Fibroblast of skin of abdomen (primary cell): ENCODE data around the gene OPRL1.

Experiments used
- DNase-seq: peaks from one replicate; pipeline ENCODE4 v3.0.0-alpha.2; 2013

OPRL1 gene

DNA sequence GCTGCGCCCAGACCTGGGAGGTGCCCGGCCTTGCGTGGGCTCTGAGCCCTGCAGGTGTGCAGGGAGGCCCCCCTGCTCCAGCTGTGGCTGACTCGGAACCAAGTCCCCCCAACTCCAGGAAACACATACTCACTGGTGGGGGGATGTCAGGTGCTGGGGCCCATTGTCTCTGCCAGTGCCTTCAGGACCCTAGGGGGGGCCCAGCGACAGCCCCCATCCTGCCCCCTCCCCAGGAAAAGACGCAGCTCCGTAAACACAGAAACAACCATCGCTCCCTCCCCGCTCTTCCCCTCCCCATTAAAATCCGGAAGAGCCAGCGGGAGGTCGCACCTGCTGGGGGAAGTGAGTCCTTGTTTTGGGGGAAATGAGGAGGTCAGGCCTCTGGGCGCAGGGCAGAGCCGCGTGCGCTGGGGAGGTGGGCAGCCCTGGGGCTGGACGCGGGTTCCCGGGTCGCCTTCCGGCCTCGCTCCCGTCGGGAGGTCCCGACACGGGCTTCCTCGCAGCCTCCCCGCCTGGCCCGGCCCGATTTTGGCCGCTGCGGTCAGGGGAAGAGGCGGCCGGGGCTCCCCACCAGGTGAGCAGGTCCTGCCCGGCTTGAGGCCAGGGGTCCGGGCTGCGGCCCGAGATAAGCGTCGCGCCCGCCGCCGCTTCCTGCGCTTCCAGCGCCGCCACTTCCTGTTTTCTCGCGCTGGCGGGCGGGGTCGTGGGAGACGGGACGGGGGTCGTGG lies 37.7 kb upstream of the OPRL1 start:
- no peak for DNase-seq

DNA sequence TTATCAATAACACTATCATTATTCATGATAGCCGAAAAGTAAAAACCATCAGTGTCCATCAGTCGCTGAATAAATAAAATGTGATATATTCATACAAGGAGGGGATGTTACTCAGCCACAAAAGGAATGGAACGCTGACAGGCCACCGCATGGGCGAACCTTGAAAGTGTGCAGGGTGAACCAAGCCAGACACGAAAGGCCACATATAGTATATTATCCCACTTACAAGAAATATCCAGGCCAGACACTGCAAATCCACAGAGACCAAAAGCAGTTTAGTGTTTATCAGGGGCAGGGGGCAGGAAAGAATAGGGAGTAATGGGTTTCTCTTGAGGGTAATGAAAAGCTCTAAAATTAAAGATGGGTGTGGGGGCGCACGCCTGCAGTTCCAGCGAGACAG lies 36.1 kb upstream of the OPRL1 start:
- no peak for DNase-seq

DNA sequence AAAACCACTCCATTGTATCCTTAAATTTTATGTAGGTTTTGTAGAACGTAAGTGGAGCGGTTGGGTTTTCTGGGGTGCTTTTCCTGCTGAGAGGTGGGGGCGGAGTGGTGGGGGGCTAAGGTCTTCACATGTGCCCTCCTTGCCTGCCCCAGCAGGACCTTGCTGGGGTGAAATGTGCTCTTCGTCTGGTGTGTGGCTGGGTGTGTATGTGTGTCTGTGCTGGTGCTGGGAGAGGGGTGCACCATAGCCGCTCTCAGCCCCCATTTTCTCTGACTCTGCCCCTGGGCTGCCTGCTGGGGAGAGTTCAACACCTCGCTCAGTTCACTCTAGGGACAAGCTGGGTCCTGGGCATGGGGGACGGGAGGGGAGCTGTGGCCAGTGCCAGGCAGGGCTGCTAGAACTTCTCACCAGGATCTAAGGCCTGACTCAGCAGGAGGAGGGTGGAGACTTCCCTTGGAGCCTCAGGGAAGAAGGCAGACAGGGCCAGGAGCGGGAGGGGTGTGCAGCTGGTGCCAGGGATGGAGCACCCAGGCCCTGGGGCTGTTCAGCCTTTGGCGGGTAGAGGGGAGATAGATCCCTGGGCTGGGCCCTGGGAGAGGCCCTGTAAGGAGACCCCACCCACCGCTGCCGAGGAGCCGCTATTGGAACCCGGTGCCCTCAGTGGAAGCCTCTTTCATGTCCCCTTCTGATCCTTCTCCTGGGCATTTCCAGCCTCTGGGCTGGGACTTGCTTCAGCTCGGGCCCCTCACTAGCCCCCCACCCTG lies 35.2 kb upstream of the OPRL1 start:
- peak; percentile 22 for DNase-seq

DNA sequence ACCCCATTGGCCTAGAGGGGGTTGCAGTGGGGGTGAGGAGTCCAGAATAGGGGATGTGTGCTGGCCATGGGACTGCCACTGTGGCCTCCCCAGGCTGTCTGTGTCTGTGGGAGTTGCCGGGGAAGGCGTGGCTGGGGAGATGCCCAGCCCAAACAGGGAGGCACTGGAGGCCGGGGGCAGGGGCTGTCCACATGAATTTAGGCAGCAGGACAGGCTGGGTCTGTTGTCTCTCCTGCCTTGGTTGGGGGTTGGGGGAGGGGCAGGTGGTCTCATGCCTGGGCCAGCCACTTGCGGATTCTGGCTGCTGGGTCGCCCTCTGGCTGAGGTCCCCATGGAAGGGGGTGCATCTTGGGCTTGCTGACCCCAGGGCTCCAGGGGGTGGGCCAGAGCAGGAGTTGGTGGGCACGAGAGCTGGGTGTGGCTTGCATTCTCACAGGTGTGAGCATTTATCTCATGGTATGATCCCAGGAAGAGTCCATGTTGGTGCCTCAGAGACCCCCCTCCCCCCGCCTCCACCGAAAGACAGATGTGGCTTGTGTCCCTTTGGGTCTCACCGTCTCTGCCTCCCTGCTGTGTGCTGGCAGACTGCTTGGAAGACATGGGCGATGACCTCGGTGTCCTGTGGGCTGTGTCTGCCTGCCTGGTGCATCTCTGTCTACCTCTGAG lies 34.4 kb upstream of the OPRL1 start:
- no peak for DNase-seq

DNA sequence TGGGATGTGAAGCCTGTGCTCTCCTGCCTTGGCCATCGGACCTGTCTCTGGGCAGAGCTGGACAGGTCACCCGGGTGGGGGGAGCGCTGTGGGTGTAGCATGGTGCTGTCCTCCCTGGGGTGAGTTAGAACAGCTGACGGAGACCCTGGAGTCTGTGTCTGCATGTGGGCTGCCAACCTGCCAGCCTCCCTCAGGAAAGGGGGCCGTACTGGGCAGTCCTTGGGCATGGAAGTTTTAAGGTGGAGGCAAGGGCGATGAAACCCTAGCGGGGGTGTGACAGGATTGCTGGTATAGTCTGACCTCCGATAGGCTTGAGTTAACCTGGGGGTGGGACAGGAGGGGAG lies 32.9 kb upstream of the OPRL1 start:
- no peak for DNase-seq

DNA sequence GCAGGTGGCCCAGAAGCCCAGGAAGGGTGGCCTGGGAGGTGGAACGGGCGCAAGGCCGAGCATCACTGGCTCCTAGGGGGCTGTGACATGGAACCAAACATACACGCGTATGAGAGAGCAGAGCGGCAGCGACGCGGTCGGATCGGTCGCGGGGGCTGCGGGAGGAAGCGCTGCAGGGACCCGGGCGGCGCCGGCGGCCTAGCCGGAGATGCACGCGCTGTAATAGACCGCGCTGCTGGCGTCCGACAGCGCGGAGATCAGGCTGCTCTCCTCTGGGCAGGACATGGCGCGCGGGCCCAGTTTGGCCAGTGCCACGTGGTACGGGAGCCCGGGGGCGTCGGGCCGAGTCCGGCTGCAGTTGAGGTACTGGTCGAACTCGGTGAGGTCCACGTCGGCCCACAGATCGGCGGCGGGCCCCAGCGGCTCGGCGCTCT lies 31.9 kb upstream of the OPRL1 start:
- no peak for DNase-seq

DNA sequence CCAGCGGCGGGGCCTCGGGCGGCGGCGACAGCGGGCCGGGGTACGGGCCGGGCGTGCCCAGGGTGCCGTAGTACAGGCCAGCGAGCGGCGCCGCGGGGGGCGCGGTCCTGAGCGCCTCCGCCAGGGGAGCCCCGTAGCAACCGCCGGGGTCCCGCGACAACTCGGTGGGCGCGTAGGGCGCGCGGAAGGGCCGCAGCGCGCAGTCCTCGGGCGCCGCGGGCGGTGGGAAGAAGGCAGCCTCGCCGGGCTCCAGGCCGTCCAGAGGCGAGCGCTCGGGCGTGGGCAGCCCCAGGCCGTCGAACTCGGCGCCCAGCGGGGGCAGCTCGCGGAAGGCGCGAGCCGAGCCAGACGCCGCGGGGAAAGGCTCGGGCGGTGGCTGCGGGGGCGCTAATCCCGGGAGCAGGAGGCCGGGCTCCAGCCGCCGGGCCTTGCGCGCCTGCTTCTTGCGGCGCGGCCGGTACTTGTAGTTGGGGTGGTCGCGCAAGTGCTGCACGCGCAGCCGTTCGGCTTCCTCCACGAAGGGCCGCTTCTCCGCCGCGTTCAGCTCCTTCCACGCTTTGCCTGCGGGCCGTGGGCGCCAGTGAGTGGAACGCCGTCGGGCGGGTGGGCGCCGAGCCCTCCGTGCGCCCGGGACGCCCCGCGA lies 31.4 kb upstream of the OPRL1 start:
- no peak for DNase-seq

DNA sequence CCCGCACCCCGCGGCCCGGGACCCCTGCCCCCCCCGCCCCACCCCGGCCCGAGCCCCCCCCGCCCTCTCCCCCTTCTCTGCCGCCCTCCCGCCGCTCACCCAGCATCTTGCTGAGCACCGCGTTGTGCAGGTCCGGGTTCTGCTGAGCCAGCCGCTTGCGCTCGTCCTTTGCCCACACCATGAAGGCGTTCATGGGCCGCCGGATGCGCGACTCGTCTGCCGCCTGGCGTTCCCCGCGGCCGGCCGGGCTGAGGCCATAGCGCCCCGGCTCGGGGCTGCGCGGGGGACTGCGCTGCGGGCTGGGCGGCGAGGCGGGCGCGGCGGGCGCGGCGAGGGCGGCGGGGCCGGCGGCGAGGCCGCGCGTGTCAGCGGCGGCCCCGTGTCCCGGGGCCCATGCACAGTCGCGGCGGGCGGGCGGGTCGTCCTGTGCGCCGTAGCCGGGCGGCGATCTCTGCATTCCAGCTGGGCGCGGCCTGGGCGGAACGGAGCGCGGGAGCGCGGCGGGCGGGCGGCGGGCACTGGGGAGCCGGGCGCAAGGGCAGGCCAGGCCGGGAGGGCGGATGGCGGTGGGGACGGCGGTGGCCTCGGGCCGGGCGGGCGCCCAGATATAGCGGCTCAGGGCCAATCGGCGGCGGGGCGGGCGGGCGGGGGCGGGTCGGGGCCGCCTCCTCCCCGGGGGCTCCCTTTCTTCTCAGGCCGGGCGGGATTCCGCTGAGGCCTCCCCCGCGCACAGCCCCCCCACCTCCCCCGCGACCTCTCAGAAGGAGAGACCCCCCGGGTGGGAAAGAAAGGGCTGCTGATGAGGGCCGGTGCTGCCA lies 30.6 kb upstream of the OPRL1 start, which contains the start of gene SOX18:
SOX18 (minus strand) TSS at position 580 of the 818 bp plus-strand sequence; CDS start at position 457, 123 bp downstream.
- DNase-seq, result peak; percentile 19

DNA sequence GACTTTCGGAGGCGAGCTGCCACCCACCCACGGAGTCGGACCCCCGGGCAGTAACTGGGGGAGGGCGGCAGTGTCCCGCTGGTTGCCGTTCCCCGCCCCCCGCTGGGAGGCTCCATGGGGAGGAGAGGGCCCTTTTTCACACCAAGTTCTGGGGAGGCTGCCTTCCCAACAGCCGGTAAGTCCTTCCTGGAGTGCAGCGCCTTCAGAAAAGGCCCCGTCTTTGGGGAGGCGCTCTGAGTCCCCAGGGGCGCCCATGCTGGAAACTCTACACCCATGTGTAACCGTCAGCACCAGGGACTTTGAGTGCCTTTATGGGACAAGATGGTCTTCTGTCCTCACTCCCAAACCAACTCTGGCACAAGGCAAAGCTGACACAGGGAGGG lies 30.0 kb upstream of the OPRL1 start:
- DNase-seq, result no peak

DNA sequence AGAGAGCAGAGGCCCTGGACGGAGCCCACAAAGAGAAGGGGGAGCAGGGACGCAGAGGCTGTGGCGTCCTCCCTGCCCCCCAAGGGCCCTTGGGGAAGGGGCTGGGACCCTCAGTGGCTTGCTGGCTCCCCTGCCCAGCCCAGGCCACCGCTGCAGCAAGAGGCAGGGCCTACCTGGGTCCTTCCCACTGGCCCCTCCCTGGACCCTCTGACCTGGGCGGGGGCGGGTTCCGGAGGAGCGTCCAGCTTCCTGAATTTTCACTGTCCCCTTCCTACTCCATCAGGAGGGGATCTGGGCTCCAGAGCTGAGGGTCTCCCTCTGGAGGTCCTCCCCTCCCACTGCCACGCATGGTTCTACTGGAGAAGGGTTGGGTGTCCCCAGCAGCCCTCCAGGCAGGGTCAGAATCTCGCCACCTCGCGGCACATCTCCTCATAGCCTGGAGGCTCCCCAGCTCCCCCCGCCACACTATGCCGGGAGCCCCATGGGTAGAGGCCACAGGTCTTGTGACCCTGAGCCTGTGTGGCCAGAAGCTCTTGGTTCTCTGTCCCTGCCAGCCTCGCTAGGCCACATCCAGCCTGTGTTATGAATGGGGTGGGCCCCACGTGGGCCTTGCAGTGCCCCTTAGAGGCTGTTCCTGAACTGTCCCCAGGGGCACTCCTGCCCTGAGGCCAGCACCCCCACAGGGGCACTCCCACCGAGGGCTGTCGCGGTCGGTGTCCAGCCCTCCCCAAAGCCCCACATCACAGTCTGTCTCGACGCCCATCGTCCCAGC lies 29.4 kb upstream of the OPRL1 start:
- no peak for DNase-seq

DNA sequence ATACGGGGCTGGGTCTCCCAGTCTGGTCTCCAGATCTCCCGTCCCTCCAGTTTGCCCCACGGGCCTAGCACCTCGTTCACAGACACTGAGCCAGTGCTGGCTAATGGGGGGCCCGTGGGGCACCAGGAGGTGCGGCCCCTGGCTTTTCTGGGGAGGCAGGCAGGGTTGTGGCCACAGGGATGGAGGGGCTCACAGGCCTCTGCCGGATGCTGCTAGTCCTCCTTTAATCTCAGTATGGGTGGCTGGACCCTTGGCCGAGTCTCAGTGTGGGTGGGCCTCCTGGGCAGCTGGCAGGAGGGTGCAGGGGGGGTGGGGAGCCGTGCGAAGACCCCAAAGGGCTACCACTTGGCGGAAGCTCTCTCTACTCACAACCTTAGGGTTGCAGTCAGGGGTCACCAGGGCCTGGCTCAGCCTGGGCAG lies 28.8 kb upstream of the OPRL1 start:
- no peak for DNase-seq

DNA sequence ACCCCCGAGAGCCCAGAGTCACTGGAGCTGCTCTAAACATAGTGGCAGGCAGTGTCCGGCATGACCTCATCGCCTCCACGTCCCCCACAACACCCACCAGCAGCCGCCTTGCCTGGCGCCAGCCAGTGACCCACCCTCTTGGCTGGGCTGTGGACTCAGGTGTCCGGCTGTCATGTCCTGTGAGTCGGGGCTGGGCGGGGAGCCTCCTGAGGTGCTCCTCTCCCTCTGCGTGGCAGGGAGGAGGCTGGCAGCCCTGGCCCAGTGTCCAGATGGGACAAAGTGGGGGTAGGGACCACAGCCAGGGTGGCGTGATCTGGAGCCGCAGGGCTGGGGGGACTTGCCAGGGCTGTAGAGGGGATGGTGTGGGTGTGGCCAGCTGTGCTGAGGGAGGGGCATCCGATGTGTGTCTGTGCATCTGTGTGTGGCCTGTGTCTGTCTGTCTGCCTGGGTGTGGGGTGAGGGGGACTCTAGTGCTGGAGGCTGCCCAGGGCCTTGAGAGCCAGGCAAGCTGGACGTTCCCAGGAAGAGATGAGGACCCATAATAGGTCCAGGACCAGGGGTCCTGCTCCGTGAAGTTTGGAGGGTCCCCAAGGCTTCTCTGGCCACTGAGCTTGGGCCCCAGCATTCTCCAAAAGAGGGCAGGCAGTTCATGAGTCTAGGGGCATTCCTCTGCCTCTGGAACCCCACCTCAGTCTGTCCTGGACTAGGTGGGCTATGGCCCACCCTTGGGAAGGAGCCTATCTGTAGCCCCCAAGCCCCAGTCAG lies 28.1 kb upstream of the OPRL1 start:
- DNase-seq, result no peak

DNA sequence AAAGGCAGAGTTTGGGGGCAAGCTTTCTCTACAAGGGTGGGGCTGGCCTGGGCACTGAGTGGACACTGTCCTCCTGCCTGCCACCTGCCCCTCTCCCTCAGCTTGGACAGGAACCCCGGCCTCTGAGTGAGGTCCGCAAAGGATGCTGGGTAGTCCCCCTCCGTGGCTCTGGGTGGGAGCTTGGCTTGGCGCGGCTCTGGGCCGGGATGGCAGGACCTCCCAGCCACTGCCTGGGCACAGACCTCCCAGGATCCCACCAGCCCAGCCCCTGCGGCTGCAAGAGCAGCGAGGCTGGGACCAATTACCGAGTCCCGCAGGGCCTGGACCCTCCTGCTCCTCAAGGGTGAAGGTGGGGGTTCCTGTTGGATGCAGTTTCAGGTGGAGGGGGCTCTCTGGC lies 27.6 kb upstream of the OPRL1 start:
- DNase-seq, result no peak

DNA sequence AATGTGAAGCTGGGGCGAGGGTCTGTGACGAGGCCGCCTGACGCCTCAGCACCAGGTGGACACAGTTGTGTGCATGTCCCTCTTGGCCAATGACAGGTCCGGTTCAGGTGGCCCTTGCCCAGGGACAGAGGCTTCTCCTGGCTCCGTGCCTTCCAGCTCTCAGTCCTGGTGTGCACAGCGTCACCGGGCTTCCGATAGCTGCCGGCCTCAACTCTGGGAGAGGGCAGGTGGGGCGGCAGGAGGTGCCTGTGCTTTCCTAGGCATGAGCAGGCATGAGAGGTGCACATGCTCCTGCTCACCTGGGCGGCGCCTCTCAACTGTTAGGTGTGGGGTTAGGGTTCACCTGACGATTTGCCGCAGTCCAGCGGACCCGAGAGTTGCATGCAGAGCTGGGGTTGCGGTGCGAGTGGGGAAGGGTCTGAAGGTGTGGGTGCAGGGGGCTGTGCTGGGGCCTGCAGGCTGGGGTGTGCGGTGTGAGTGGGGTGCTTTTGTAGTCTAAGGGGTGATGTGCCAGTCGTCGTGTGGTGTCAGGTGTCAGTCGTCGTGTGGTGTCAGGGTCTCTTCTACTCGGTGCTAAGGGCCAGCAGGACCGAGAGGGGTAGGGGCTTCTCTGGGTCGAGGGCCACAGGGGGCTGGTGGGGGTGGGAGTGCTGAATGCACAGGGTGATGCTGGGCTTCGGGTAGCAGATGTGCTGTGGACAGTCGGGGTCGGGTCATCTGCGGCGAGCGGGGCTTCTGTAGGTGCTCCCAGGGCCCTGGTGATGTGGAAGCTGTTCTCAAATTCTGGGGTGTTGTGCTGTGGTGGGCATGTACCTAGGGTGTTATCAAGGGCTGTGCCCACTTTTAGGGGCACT lies 26.7 kb upstream of the OPRL1 start:
- DNase-seq, result no peak

DNA sequence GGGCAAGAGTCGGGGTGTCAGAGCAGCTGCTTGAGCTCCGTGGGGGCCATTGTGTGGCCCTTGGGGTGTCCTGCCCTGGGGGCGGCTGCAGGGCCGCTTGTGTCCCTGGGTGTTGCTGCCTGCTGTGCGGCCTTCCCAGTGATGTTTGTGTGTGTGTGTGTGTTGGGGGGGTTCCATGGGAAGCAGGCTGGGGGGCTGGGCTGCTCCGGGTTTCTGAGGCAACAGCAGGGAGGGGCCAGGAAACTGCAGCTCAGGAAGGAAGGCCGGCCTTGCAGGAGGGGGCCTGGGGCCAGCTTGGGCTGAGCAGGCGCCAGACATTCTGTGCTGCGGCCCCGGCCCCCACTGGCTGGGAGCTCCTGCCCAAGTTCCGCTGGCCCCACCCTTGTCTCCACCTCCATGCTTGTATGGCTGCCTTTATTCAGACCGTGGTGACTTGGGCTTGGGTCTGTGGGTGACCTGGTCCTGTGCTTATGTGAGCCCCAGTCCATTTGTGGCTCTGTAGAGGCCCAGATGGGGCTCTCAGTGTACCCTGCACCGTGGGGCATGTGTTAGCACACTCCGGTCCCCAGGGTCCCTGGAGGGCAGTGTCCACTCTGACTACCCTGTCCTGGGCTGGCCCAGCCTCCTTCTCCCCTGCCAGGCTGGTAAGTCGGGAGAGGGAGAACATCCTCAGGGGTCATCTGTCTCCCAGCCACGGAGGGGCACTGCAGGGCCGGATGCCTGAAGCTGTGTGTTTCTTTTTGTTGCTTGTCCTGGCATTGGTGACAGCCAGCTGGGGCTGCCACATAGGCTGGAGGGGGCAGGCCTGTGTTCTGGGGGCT lies 25.8 kb upstream of the OPRL1 start:
- peak; percentile 51 for DNase-seq

DNA sequence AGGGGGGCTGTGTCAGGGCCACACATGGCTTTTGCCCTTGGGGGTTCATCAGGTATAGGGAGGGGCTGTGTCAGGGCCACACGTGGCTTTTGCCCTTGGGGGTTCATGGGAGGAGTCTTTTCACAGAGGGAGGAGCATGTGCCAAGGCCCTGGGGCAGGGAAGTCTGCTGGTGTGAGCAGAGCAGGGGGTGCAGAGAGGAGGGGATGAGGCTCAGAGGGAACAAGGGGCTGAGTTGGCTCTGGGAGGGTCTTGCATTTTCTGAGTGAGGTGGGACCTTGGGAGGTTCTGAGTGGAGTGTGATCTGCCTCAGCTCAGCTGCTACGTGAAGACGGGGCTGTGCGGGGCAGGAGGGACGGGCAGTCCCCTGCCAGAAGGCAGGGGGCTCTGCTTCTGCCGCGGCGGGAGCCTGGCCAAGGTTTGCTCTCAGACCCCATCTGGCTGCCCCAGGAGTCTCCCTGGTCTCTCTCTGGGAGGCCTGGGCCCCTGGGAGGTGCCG lies 24.4 kb upstream of the OPRL1 start:
- no peak for DNase-seq

DNA sequence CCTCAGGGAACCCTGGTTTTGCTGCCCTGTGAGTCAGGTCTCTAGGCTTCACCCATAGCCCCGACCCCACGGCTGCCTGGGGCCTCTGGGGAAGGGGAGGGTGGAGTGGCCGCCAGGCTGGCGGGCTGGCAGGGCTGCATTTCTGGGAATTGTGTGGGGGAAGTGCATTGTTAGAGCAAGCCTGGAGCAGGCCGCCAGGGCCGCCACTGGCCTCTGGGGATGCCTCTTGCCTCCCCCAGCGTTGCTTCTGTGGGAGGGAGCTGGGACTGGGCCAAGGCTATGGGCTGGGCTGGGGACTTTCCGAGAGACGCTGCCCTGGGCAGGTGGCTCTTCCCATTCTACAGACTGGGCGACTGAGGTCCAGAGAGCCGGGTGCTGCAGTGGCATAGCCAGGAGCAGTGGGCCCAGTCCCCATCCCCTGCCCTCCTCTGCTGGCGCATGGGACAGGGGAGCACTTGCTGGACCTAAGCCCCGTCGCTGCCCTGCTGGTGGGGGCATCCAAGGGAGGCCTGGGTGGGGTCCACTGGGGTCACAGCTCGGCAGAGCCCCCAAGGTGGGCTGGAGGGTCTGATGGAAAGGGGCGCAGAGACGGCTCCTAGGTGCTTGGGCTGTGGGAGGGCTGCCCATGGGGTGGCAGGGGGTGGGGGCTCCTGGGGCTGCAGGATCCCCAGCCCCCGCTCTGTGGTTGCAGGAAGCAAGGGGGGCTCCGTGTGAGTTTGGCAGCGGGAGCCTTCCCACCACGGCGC lies 23.8 kb upstream of the OPRL1 start:
- DNase-seq, result peak; percentile 36

DNA sequence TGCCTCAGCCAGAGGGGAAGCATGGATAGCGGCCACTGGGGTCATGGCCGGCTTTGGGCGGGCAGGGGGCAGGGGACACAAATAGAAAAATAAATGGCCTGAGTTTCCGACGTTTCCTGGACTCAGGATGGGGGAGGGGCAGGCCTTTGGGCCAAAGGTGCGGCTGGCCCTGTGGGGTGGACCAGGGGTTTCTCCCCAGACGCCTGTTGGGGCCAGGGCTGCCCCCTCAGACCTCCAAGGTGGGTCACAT lies 23.3 kb upstream of the OPRL1 start:
- no peak for DNase-seq
